Stimulated activated CD4-positive, alpha-beta T cell treated with anti-CD3 and anti-CD28 coated beads, Interleukin-15, amount 100 ng/mL, for 48 hours (primary cell): ENCODE results near the gene CACNA1S.

Experiments used
- DNase-seq, 2 donors: peaks; one replicate each; pipeline ENCODE4 v3.0.0-alpha.2; 2020; ENCODE audit warnings: low read depth in 2 of 2

The CACNA1S gene

GRCh38 chr1:201013991-201014815 is 98.0 kb downstream of the CACNA1S start:
- no peak for DNase-seq

- no peak for DNase-seq
Measured at GRCh38 chr1:201013031-201013485, 99.2 kb downstream of the CACNA1S start.

- no peak for DNase-seq
Measured at GRCh38 chr1:201011616-201012015, 100.6 kb downstream of the CACNA1S start.

GRCh38 chr1:201009962-201010645 is 102.1 kb downstream of the CACNA1S start:
- no peak for DNase-seq

GRCh38 chr1:201008666-201009360 is 103.4 kb downstream of the CACNA1S start:
- no peak for DNase-seq

GRCh38 chr1:201007481-201007880 is 104.7 kb downstream of the CACNA1S start:
- no peak for DNase-seq

GRCh38 chr1:201006450-201006849 is 105.8 kb downstream of the CACNA1S start:
- no peak for DNase-seq

- no peak for DNase-seq
Measured at GRCh38 chr1:201004732-201005131, 107.5 kb downstream of the CACNA1S start.

- no peak for DNase-seq
Measured at GRCh38 chr1:201004154-201004553, 108.1 kb downstream of the CACNA1S start.

- DNase-seq: no peak
Measured at GRCh38 chr1:201002510-201002909, 109.7 kb downstream of the CACNA1S start.

- DNase-seq: no peak
Measured at GRCh38 chr1:201001962-201002361, 110.3 kb downstream of the CACNA1S start.

- DNase-seq: no peak
Measured at GRCh38 chr1:201000391-201000790, 111.8 kb downstream of the CACNA1S start.

- no peak for DNase-seq
Measured at GRCh38 chr1:200999667-201000066, 112.6 kb downstream of the CACNA1S start.

GRCh38 chr1:200998323-200998722 is 113.9 kb downstream of the CACNA1S start:
- no peak for DNase-seq

- DNase-seq: no peak
Measured at GRCh38 chr1:200992382-200993048, 119.7 kb downstream of the CACNA1S start.

GRCh38 chr1:200991097-200991614 is 121.1 kb downstream of the CACNA1S start:
- DNase-seq: no peak

- no peak for DNase-seq
Measured at GRCh38 chr1:200990114-200990513, 122.1 kb downstream of the CACNA1S start.
